Stimulated activated CD4-positive, alpha-beta T cell treated with anti-CD3 and anti-CD28 coated beads, TNF-alpha, amount 100 ng/mL, for 48 hours (primary cell): ENCODE measurements around the gene ANKRD16.
A peak's percentile ranks its signal among the peaks of the same experiment; 100 is the strongest.
"Not testable (repeated sequence)": the region's sequence is repeated elsewhere in the genome, so short reads cannot be mapped to it uniquely, and the experiment has no call there.

Experiments used
- DNase-seq, 3 donors: peaks; one replicate each; pipeline ENCODE4 v3.0.0-alpha.2; 2020; ENCODE audit warnings: low read depth in 3 of 3

Gene ANKRD16

DNA sequence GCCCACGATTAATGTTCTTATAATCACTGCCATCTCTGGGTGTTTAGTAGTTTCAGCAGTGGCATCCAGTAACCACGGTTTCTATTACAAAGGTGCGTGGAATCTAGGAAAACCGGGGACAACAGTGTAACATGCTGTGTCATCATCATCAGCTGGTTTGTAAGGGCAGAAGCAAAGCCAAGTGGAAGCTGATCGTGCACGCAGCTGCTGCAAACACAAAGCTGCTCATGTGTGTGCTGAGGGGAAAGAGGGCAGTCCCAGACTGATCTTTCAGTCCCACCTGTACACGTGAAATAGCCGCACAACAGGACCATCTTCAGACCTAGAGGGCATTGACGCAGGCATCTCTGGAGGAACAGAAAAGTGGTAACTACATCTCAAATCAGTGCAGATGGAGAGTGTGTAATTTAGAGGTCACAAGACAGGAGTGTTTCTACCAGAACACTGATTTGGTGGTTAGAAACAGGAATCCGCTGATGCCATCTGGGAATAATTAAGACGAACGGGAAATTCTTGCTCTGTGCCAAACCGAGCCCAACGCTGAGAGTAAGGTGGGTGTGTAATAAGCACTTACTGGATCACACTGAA lies 13.4 kb downstream of the ANKRD16 start:
- DNase-seq, result no peak

DNA sequence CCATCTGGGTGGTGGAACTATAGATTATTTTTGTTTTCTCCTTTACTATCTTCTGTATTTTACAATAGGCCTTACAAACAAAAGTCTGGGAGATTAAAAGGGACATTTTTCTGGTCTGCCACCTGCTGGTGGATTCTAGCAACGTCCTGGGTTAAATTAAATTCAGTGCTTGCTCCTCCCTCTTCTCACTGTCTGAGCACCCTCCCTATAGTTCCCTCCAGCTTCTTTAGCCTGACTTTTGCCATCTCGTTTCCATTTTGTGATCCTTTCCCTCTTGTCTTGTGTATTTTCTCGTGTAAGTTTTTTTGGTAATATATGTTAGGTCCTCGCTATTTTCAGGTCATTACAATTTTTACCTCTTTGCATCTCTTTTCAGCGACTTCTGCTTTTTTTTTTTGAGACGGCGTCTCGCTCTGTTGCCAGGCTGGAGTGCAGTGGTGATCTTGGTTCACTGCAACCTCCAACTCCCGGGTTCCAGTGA lies 16.1 kb downstream of the ANKRD16 start:
- peak; percentile 40 to 45 (median 44) for DNase-seq

DNA sequence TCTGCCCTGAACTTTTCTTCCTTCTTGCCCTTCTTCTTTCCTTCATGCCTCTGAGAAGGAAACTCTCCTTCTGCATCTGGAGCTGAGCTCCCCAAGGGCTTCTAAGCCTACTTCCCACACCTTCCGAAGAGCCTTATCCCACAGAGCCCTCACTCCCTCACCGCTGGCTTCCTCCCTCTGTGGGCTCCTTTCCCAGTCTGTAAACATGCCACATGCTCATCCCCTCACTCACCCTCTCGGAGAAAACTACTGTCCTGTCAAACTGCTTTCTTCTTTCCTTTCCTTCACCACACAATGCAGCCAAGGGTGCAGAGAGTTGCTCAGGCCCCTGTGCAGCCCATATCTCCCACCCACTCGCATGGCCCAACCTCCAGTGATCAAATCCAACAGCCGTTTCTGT lies 18.1 kb downstream of the ANKRD16 start:
- no peak for DNase-seq

DNA sequence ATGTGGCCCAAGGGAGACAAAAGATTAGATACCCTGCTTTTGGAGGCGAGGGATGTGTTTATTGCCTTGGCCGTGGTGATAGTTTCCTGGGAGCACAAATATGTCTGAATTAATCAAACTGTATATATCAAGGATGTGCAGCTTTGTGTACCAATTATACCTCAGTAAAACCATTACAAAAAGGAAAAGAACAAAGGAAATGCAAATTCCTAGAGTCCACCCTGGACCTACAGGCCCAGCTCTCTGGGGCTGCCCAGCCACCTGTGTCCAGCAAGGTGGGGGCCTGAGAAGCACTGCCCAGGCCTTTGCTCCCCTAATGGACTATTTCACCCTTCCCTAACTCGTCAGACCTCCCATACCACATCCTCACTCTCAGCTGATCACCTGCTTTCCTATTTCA lies 20.5 kb downstream of the ANKRD16 start:
- DNase-seq, result no peak

DNA sequence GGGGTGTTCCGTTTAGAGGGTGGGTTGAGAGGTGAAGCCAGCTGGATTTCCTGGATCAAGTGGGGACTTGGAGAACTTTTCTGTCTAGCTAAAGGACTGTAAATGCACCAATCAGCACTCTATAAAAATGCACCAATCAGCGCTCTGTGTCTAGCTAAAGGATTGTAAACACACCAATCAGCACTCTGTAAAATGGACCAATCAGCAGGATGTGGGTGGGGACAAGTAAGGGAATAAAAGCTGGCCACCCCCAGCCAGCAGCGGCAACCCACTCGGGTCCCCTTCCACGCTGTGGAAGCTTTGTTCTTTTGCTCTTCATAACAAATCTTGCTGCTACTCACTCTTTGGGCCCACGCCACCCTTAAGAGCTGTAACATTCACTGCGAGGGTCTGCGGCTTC lies 21.3 kb downstream of the ANKRD16 start:
- not testable (repeated sequence) for DNase-seq

DNA sequence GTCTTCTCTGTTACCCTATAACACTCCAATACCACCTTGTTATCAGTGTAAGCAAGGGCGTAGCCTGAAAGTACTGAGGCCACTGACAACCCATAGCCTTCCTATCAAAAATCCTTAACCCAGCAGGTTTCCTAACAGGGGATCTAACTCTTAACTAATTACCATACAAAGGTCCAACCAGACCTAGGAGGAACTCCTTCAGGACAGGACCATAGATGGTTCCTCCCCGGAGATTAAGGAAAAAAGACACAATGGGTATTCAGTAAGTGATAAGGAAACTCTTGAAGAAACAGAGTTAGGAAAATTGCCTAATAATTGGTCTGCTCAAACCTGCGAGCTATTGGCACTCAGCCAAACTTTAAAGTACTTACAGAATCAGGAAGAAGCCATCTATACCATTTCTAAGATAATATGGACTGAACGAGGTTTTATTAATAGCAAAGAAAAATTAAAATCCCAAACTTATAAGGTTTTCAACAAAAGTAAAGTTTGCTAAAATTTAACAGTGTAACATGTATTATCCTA lies 22.5 kb downstream of the ANKRD16 start:
- DNase-seq, result not testable (repeated sequence)

DNA sequence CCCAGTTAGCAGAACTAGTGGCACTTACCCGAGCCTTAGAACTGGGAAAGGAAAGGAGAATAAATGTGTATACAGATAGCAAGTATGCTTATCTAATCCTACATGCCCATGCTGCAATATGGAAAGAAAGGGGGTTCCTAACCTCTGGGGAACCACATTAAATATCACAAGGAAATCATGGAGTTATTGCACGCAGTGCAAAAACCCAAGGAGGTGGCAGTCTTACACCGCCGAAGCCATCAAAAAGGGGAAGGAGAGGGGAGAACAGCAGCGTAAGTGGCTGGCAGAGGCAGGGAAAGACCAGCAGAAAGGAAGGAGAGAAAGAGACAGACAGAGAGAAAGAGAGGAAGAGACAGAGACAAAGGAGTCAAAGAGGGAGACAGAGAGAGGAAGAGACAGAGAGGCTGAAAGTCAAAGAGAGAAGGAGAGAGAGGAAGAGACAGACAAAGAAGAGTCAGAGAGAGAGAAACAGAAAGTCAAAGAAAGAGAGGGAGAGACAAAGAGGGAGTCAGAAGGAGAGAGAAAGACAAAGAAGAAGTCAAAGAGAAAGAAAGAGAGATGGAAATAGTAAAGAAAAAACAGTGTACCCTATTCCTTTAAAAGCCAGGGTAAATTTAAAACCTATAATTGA lies 23.1 kb downstream of the ANKRD16 start:
- not testable (repeated sequence) for DNase-seq

DNA sequence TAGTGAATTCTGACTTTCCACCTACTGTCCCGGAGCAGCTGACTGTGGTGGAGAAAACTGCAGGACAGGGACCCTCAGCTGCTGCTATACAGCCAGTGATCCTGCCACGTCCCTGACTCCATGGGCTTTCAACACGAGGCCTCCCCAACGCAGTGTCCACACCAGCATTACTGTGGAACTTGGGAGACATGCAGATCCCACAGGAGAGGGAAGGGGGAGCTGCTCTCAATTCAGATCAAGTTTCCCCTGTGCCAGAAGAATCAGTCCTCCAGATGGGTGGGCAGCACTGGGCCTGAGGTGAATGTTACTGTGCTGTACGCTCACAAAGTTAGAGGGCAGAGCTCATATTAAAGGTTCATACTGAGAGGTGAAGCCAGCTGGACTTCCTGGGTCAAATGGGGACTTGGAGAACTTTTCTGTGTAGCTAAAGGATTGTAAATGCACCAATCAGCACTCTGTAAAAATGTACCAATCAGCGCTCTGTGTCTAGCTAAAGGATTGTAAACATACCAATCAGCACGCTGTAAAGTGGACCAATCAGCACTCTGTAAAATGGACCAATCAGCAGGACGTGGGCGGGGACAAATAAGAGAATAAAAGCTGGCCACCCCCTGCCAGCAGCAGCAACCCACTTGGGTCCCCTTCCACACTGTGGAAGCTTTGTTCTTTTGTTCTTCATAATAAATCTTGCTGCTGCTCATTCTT lies 26.6 kb downstream of the ANKRD16 start:
- not testable (repeated sequence) for DNase-seq

DNA sequence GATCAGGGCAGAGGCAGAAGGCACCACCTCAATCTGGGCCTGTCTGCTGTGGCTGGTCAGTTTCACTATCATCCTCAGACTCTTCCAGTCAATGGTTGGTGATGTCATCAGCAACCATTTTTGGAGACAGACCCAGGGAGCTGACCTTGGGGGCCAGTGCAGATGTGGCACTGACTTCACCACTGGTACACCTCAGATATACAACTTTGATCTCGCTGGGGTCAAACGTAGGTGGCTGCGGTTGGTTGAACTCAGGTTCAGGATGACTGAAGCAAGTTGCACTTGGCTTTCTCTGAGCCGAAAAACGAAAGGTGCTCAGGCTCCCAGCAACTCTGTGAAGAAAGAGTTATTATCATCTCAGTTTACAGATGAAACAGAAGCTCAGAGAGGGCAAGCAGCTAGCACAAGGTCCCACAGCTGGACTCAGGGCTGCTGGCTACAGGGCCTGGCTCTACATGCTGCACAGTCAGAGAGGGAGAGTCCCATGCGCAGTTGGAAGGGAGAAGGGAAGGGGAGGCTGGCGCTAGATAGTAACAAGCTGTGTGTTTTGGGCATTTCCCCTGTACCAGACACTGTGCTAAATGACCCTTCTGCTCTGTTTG lies 27.2 kb downstream of the ANKRD16 start:
- DNase-seq, result no peak

DNA sequence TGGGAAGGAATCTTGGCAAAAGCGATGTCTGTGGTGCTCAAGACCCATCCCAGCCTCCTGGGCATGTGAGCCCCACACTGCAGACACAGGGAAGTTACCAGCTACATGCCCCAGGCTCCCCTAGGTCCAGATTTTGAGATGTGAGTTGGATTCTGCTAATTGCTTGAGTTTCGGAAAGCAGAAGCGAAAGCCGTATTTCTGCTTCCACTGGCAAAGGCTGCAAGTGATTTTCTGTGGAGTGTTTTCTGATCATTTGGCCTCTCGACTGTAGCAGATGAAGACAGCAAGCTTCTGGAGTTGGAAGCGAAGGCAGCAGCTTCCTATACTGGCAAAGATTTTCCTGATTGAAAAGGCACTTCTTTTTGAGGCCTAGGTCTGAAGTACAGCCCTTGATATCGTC lies 29.6 kb downstream of the ANKRD16 start:
- DNase-seq, result no peak

DNA sequence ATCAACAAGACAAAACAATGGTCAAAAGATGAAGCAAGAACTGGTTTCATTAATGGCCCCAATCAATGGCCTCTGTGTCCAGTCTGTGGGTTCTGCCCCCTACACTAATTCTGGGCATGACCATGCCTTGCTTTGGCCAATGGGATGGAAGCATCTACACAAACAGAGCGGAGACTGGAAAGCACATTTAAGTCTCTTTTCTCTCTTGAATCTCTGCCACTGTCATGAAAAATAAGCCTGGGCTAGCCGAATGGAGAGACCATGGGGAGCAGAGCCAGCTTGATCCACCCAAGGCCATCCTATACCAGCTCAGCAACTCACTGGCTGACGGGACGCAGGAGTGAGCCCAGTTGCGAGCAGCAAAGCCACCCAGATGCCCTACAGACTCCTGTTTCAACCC lies 30.9 kb downstream of the ANKRD16 start:
- DNase-seq, result no peak

DNA sequence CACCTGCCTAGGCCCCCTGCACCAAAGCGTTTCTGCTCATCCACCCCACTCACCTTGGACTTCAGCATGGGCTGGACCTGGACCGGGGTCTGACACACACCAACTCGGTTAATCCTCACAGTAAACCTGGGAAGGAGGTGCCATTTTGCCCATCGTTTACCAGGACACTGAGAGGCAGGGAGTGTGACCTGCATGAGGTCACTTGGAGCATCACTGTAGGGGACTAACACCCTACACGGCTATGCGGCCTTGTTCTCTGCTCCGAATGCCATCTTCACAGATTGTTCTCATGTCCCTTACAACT lies 33.0 kb downstream of the ANKRD16 start:
- no peak for DNase-seq

DNA sequence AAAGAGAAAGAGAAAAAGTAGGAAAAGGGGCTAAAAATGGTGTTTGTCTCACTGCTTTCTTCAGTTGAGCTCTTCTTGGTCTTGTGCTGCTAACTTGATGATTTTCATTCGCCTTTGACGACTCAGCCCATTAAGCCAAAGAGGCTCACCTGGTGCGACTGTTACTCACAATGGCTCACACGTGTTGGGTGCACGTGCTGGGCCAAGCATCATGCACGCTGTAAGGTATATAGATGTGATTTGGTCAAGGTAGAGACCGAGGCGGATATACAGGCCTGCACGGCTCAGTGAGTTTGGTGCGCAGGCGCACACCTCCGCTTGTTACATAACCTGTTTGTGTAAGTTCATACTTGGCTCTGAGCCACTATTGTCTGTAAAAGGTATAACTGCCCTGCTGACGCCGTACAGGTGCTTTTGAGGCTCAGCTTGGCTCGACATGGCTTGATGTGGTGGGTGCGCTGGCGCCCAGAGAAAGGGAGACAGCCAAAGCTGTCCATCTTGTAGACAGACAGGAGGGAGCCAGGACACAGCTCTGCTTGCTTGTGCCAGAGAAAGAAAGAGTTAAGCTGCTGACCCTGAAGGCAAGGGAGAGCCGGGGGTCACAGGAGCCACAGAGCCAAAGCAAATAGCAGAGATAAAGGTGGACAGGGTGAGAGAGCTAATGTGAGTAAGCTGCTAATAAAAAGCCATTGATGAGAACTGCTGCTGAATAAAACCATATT lies 33.6 kb downstream of the ANKRD16 start:
- DNase-seq, result no peak

DNA sequence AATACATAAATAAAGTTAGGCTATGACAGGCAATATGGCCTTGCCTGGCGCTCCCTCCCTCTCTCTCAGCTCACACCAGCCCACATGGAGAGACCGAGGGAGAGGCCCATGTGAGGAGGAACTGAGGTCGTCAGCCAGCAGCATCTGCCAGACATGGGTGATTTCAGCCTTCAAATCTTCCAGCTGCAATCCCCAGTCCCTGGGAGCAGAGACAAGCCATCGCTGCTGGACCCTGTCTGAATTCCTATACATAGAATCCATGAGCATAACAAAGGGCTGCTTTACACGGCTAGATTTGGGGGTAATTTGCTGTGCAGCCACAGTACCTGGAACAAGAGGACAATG lies 35.6 kb downstream of the ANKRD16 start:
- DNase-seq, result no peak

DNA sequence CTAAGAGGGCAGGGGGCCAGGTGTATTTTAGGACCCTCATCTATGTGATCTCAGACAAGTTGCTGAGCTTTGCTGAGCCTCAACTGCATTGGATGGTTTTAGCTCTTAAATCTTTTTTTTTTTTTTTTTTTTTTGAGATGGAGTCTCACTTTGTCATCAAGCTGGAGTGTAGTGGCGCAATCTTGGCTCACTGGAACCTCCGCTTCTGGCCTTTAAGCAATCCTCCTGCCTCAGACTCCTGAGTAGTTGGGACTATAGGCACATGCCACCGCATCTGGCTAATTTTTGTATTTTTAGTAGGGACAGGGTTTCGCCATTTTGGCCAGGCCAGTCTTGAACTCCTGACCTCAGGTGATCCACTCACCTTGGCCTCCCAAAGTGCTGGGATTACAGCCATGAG lies 43.0 kb downstream of the ANKRD16 start:
- DNase-seq, result not testable (repeated sequence)

DNA sequence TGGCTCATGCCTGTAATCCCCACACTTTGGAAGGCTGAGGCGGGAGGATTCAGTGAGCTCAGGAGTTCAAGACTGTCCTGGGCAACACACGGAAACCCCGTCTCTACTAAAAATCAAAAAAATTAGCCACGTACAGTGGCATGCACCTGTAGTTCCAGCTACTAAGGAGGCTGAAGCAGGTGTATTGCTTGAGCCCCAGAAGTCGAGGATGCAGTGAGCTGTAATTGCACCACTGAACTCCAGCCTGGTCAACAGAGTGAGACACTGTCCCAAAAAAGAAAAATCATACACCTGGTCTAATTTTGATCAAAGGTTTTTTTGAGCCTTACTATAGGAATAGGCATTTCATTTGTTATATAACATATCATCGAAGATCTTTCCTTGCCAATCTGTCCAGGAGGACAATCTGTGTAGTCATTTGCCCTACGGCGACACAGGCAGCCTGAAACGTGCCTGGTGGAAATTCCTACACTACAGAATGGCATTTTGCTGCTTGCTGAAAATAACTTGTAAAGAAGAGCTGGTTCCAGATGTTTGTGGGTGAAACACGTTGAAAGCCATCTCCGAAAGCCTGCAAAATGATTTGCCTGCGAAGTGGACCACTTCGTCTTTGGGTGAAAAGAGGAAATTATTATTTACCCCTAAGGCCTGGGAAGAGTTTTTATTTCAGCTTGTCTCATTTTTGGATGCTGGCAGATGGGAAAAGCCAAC lies 45.2 kb downstream of the ANKRD16 start:
- no peak for DNase-seq

DNA sequence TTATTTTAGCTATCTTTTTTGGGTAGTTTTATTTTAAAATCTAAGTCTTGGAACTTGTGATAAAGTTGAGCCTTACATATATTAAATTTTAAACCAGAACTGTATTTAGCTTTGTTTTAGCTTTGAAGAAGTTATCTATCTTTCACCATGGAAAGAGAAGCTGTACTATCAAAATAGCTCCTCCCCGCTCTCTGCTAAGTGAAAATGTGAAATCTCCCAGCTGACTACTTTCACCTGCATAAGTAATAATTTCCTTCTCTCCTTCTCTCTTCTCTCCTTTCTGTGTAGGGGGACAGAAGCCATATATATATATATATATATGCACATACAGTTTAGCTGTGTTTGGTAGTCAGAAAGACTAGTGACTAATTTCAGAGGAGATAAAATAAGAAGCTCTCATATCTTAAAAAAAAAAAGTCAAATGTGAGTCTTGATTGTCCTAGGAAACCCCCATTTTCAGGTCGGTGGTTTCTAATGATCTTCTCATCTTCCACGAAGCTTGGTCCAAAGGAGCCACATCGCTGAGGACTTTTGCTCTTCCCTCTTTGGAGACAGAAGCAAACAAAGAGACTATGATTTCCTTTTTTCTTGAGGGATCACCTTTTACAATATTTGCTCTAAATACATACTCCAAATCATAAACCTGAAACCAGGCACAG lies 45.9 kb downstream of the ANKRD16 start:
- no peak for DNase-seq

DNA sequence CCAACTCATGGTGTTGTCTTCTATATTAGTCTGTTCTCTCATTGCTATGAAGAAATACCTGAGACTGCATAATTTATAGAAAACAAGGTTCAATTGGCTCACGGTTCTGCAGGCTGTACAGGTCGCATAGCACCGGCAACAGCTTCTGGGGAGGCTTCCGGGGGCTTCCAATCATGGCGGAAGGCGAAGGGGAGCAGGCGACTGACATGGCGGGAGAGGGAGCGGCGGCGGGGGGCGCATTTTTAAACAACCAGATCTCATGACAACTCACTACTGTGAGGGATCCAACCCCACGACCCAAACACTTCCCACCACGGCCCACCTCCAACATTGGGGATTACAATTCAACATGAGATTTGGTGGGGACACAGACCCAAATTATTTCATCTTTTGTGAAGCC lies 47.7 kb downstream of the ANKRD16 start:
- DNase-seq, result no peak

DNA sequence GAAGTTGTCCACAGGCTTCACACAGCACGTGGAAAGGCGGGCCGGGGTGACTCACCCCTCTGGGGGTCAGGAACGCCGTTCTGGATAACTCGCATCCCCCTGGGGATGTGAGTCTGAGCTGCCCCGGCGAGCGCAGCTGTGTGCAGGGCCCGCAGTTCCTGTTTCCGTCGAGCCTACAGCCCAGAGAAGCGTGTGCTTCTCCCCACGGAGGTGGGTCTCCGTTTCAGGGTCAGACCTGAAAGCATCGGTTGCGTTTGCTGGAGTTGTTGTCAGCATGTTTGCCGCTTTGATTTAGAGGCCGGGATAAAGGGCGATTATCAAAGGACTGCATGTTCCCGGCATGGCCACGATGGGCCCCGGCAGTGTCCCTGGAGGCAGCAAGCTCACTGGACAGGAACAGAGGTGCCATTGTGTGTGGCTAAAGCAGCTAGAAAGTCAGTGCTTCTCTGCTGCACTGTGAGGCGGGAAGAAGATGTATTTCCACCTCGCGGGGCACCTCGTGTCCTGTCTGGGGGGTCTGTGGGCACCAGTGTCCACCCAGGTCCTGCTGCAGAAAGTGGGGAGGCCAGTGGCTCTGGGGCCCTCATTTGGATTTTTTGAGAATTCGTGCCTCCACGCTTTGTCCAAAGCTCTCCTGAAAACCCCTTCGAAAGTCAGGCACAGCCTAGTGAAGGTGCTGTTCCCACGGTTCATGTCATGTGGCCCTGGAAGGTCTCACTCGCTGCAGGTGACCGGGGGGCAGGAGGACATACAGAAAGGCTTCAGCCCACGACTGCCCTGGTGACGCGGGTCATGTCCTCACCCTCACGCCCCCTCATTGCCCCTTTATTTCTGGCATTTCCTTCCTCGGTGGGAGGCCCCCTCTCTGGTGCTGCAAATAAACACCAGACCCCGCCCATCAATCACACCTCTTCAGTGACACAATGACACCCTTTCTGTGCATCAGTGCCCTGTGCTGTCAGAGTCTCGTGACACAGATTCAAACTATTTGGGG lies 49.1 kb downstream of the ANKRD16 start:
- no peak for DNase-seq

DNA sequence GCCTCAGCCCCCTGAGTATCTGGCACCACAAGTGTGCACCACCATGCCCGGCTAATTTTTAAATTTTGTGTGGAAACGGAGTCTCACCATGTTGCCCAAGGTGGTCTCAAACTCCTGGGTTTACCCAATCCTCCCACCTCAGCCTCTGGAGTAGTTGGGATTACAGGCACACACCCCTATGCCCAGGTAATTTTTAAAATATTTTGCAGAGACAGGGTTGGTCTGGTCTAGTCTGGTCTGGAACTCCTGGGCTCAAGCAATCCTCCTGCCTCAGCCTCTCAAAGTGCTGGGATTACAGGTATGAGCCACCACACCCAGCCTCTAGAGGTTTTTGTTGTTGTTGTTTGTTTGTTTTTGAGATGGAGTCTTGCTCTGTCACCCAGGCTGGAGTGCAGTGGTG lies 53.5 kb downstream of the ANKRD16 start:
- DNase-seq, result not testable (repeated sequence)
